ENCODE measurements around the gene PPFIBP2.
A peak's percentile ranks its signal among the peaks of the same experiment; 100 is the strongest.

The PPFIBP2 gene

DNA sequence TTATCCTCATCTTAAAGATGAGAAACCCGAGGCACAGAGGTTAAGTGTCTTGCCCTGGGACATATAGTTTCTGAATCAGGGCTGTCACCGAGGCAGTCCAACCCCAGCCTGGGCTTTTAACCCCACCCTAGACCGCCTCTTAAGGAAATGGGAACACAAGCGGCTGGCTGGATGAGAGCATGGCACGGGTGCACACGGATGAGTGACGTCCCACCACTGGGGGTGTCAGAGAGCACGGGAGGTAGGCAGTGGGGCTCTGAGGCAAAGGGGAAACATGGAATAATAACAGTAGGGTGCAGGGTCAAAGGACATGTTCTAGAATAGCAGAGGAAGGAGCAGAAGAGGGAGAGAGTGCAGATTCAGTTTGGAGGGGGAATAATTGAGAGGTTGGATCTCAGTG lies 22.3 kb downstream of the PPFIBP2 start:
- Histone ChIP-seq H3K4me3 (ENCODE audit: low read depth, low read length) (no peak overlapping the region), H3K4me1 (ENCODE audit: control insufficient read depth, insufficient read depth, low read length) (no peaks in the 10 kb centered on the region), H3K36me3 (ENCODE audit: control insufficient read depth in 2 of 2, insufficient read depth in 1 of 2, low read length in 2 of 2) (no peaks in the 10 kb centered on the region), H3K27ac (ENCODE audit: extremely low read depth, low read depth, low read length) (no peak overlapping the region), H3K9me3 (ENCODE audit: control insufficient read depth, insufficient read depth, low read depth, low read length) (no peaks in the 10 kb centered on the region)
- POLR2A ChIA-PET: no interaction called here
- CTCF ChIA-PET: no interaction called here
- no peak for TF ChIP-seq ZNF24 (tag by site-specific recombination; IDR thresholded peaks at IDR 0.05)
- peak; percentile 61 for TF ChIP-seq CTCF (tag by site-specific recombination; IDR thresholded peaks at IDR 0.05)
- no peak for TF ChIP-seq ZNF398 (tag by site-specific recombination; IDR thresholded peaks at IDR 0.05)
- no peak for TF ChIP-seq SP7 (tag by site-specific recombination; IDR thresholded peaks at IDR 0.05)
- TF ChIP-seq SALL2 (tag by site-specific recombination; IDR thresholded peaks at IDR 0.05; ENCODE audit: borderline replicate concordance): no peak

DNA sequence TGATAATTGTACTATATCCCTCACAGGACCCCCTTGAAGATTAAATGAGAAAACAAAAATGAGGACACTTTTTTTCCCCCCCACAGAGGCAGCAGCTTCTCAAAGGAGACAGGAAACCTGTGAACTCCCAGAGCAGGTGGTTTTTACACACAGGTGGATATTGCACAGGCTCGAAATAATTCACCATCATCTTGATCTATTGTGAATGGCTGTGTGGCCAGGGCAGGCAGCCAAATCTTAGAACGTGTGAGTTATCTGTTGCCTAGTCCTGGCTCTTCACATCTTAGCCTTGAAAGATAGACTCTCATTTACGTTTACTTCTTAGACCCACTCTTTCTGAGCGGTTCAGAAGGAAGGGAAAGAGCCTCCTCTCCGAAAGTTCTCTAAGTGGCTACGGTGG lies 23.5 kb downstream of the PPFIBP2 start:
- Histone ChIP-seq H3K4me3 (ENCODE audit: low read depth, low read length) (no peak overlapping the region), H3K4me1 (ENCODE audit: control insufficient read depth, insufficient read depth, low read length) (no peaks in the 10 kb centered on the region), H3K9me3 (ENCODE audit: control insufficient read depth, insufficient read depth, low read depth, low read length) (no peaks in the 10 kb centered on the region), H3K27ac (ENCODE audit: extremely low read depth, low read depth, low read length) (no peak overlapping the region), H3K36me3 (ENCODE audit: control insufficient read depth in 2 of 2, insufficient read depth in 1 of 2, low read length in 2 of 2) (no peaks in the 10 kb centered on the region)
- TF ChIP-seq ZNF701 (tag by site-specific recombination; IDR thresholded peaks at IDR 0.05): no peak
- no peak for TF ChIP-seq ZNF121 (tag by site-specific recombination; IDR thresholded peaks at IDR 0.05)
- no peak for TF ChIP-seq GLI2 (tag by site-specific recombination; IDR thresholded peaks at IDR 0.05; ENCODE audit: borderline replicate concordance, low read depth)
- no peak for TF ChIP-seq MYNN (tag by site-specific recombination; IDR thresholded peaks at IDR 0.05; ENCODE audit: borderline replicate concordance)
- TF ChIP-seq HOXD13 (CRISPR knock-in tag; IDR thresholded peaks at IDR 0.05; ENCODE audit: borderline replicate concordance): no peak
- no peak for TF ChIP-seq WT1 (tag by site-specific recombination; IDR thresholded peaks at IDR 0.05)
- no peak for TF ChIP-seq ZNF140 (tag by site-specific recombination; IDR thresholded peaks at IDR 0.05)
- TF ChIP-seq ZNF114 (tag by site-specific recombination; IDR thresholded peaks at IDR 0.05): no peak
- TF ChIP-seq ZNF629 (tag by site-specific recombination; IDR thresholded peaks at IDR 0.05): no peak
- TF ChIP-seq ZNF777 (tag by site-specific recombination; IDR thresholded peaks at IDR 0.05; ENCODE audit: borderline replicate concordance): no peak
- TF ChIP-seq ZNF518A (tag by site-specific recombination; conservative IDR thresholded peaks at IDR 0.05; ENCODE audit: low read depth): no peak
- TF ChIP-seq ZSCAN30 (tag by site-specific recombination; IDR thresholded peaks at IDR 0.05): no peak
- TF ChIP-seq ZBTB48 (tag by site-specific recombination; IDR thresholded peaks at IDR 0.05): no peak
- TF ChIP-seq ZNF155 (tag by site-specific recombination; IDR thresholded peaks at IDR 0.05): no peak
- no peak for TF ChIP-seq ZNF10 (tag by site-specific recombination; IDR thresholded peaks at IDR 0.05)
- TF ChIP-seq ZNF670 (tag by site-specific recombination; IDR thresholded peaks at IDR 0.05; ENCODE audit: low read depth): no peak
- TF ChIP-seq, protein P1, sequence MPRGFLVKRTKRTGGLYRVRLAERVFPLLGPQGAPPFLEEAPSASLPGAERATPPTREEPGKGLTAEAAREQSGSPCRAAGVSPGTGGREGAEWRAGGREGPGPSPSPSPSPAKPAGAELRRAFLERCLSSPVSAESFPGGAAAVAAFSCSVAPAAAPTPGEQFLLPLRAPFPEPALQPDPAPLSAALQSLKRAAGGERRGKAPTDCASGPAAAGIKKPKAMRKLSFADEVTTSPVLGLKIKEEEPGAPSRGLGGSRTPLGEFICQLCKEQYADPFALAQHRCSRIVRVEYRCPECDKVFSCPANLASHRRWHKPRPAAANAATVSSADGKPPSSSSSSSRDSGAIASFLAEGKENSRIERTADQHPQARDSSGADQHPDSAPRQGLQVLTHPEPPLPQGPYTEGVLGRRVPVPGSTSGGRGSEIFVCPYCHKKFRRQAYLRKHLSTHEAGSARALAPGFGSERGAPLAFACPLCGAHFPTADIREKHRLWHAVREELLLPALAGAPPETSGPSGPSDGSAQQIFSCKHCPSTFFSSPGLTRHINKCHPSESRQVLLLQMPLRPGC (tag by site-specific recombination; IDR thresholded peaks at IDR 0.05): no peak
- CTCF ChIA-PET: interaction anchor here (1.0 to 3.1 kb wide), 4 partner anchors 8 to 128 kb away, joined by 3 to 13 read pairs (median 5); no protein-coding TSS in a partner anchor
- POLR2A ChIA-PET: no interaction called here

All from HEK293 (cell line).